HG03175 (cell line): ENCODE data around the gene OGDH.

Experiments used
- ATAC-seq: cut with Tn5 transposase; IDR thresholded peaks from one replicate; pipeline ENCODE4 v1.9.1; 2021; ENCODE audit warnings: mild to moderate bottlenecking, moderate library complexity; ENCODE audit not compliant: unreplicated experiment

OGDH gene

DNA sequence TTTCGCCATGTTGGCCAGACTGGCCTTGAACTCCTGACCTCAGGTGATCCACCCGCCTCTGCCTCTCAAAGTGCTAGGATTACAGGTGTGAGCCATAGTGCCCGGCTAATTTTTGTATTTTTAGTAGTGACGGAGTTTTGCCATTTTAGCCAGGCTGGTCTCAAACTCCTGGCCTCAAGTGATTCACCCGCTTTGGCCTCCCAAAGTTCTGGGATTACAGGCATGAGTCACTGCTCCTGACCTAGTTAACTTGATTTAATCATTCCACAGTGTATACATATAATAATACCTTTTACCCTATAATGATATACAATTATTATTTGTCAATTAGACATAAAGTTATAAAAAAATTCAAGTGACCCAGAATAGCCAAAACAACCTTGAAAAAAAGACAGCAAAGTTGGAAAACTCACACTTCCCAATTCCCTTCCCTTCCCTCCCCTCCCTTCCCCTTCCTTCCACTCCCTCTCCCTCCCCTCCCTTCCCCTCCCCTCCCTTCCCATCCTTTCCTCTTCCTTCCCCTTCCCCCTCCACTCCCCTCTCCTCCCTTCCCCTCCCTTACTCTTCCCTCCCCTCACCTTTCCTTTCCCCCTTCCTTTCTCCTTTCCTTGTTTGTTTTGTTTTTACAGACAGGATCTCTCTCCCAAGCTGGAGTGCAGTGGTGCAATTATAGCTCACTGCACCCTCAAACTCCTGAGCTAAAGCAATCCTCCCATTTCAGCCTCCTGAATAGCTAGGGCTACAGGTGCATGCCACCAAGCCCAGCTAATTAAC is 127.5 kb downstream of the OGDH start:
- no peak for ATAC-seq

DNA sequence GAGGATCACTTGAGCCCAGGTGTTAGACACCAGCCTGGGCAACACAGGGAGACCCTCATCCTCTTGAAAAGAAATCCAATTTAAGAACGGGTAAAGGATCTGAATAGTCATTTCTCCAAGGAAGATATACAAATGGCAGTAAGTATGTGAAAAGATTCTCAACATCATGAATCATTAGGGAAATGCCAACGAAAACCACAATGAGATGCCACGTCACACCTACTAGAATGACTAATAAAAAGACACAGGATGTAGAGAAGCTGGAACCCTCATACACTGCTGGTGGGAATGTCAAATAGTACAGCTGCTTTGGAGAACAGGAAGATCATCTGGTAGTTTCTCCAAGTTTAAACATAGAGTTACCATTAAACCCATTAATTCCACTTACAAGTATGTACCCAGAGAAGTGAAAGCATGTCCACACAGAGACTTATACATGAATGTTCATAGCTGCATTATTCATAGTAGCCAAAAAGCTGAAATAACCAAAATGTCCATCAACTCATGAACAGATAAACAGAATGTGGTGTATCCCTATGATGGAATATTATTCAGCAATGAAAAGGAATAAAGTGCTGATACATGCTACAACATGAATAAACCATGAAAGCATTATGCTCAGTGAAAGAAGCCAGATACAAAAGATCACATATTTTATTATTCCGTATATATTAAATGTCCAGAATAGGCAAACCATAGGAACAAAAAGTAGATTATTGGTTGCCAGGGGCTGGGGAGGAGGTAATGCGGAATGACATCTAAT is 129.2 kb downstream of the OGDH start:
- ATAC-seq: peak; percentile 67

DNA sequence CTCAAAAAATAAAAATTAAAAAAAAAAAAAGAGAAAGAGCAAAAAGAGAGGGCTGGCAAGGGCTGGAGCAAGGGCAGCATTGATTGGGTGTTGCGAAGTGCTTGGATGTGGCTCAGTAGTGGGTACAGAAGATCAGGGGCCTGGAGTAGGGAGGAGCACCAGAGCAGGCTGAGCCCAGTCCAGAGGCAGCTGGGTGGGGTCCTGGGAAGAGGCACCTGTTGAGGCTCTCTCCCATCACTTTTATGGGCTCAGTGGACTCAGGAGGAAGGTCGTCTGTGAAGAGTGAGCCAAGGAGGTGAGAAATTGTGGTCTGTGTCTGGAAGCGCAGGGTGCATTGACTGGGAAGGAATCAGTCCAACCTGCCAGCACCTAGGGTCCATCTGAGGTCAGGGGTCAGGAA is 130.5 kb downstream of the OGDH start:
- ATAC-seq: no peak

DNA sequence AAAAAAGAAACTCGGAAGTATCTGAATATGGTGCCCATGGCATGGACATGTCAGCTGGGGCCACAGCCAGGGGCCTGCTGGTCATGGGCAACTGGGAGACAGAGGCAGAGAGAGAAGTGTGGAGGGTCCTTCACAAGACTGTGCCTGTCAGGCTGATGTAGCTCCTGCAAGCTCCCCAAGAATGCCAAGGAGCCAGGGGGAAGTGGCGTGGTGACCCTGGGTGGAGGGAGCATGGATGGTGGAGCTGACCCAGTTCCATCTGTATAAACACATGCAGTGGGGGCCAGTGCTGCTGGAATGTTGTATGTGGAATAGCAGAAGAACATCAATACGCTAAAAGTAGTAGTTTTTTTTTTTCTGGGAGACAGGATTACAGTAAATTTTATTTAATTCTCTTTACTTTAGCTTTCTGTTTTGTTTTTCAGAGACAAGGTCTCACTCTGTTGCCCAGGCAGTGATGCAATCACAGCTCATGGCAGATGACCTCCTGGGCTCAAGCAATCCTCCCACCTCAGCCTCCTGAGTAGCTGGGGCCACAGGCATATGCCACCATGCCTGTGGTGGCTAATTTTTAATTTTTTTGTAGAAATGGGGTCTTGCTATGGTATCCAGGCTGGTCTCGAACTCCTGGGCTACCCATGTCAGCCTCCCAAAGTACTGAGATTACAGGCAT is 131.8 kb downstream of the OGDH start:
- ATAC-seq: no peak

DNA sequence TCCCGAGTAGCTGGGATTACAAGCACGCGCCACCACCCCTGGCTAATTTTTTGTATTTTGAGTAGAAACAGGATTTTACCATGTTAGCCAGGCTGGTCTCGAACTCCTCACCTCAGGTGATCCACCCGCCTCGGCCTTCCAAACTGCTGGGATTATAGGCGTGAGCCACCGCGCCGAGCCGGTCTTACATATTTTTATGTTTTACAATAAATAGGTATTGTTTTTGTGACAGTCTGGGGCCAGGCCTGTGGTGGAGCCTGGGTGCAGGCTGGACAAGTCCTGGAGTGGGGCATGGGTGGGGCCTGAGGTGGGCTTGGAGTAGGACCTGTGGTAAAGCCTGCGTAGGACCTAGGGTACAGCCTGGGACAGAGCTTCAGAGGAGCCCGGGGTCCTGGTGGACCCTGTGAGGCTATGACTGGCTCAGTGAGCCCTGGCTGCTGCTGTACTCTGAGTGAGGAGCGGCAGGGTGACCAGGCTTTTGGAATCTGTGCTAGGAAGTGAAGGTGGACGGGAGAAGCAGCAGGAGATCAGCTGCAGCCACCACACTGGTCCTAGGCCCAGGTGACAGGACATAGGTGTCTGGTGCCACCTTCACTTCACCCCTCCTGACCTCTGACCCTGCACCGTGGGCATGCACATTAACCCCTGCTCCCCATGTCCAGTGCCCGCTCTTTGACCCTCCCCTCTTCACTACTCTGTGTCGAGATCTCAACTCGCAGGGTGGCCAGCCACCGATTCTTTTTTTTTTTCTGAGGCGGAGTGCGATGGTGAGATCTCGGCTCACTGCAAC is 132.6 kb downstream of the OGDH start:
- ATAC-seq: no peak

DNA sequence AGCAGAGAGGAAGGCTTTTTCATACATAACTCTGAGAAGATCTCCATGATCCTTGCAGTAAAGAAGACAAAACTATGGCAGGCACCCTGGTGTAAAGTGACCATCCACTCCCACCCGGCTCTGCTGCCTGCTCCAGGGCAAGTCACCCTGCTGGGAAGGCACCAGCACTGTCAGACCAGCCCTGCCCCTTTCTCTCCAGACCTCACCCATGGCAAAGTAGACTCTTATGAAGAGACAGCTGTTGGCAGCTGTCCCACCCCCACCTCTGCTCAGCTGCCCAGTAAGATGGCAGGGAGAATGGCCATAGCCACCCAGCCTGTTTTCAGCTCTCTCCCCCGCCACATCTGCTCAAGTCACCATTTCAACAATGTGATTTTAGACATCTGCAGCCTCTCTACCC is 133.6 kb downstream of the OGDH start:
- no peak for ATAC-seq

DNA sequence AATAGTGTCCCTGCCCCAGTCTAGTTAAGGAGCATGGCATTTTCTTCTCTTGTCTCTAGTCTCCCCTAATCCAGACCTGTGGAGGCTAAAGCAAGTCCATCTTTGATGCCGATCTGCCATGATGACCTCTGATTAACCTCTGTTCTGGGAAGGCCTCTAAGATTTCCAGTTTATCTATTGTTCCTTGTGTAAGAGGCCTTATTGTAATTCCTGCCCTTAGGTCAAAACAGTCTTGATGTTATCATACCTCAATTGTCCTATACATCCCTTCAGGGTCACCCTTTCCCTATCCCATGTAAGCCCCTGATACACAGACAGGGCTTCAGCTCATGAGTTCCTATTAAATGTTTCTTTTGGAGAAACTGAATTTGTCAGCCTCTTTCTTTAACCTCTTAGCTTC is 137.3 kb downstream of the OGDH start:
- no peak for ATAC-seq

DNA sequence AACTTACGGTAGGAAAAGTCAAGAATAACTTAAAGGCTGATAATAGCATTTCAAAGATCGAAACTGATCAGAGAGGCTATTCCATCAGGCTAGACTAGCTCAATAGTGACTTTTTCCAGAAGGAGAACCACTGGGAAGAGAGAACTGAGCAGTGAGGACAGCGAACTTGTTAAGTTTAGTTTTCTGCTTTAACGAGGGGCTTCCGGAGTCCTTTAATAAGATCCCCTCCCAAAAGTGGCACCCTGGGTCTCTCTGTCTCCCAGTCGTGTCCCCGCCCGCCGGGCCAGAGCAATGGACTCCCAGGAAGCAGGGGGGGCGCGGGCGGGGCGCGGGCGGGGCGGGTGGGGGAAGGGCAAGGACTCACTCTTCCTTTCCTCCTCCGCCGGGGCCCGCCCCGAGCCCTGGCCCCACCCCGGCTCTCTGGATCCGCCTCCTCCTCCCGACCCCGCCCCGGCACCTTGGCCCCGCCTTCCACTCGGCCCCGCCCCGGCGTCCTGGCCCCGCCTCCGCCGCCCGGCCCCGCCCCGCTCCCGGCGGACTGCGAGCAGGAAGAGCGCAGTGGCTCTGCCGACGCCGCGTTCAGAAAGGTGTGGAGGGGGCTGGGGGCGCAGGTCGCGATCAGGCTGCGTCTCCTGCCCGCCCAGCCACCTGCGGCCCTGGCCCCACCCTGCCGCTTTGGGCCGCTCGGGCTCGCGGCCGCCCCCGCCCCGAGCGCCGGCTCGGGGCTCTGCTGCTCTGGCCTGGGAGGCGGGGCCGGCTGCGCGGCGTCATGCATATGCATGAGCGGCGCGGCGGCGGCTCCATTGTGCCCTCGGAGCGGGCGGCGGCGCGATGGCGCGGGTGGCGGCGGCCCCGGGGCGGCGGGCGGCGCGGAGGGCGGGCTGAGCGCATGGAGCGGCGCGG is 141.9 kb downstream of the OGDH start, which contains the start of gene ZMIZ2:
TSS of gene ZMIZ2 (plus strand) at position 803 of the 903 bp plus-strand sequence. CDS start 7,403 bp downstream, outside the sequence.
- peak; percentile 80 for ATAC-seq

DNA sequence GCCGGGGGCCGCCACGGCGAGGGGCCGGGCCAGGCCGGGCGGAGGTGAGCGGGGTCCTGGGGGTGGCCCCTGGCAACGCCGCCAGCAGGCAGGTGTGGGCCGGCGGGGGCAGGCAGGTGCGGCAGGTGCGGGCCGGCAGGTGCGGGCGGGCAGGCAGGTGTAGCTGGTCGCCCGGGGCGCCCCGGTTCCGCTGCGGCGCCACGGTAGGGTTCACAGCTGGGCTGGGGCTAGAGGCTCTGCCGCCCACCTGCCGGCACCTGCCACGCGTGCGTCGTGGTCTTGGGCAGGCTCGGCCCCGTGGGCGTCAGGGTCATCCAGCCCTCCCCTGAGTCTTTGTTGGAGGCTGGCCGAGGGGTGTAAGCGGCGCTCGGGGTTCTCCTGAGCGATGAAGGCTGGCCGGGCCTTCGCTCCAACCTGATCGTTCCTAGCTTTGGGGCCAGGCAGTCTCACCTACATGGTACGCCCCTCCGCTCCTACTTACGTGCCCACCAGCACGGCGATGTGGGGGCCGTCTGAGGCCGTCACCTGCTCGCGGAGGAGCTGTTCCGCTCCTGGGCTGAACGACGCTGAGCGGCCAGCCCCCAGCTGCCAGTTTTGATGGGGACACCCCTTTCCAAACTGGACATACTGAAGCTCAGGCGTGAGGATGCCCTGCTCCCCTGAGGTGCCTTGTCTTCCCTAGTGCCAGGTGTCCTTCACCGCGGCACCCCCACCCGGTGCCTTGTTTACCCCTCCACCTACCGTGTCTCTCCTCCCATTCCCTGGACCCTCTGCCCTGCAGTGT is 142.7 kb downstream of the OGDH start:
- ATAC-seq: peak; percentile 25

DNA sequence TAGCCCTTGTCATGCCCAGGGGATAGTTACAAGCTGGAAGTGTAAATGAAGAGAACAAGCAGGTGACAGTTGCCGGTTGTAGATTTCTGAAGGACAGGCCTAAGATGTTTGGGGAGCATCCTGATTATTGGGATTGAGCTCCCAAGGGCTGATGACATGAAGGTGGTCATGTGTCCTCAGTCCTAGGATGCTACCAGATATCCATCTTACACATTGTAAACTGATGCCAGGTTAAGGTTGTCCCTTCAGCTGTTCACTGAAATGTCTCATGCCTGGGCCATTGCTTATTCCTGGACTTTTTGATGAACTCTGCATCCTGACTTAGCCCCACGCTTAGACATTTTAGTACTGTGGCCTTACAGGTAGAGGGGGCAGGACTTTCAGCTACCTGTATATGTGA is 143.6 kb downstream of the OGDH start:
- no peak for ATAC-seq

DNA sequence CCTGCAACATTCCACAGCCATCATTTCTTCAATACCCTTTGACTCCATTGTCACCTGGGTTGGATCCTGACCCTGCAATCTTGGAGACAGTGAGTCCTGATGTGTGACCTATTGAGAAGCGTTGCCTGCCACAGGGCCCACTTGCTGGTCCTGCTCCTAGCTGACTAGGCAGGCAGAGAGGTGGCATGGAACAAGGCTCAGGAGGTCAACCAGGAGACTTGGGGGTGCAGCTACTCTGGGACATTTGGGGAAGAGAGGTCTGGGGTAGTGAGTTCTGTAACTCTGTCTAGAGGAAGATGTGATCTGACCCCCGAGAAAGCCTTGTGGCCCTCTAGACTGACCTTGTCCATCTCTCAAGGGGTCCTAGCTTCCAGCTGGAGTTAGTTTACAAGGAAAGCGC is 144.0 kb downstream of the OGDH start:
- ATAC-seq: no peak

DNA sequence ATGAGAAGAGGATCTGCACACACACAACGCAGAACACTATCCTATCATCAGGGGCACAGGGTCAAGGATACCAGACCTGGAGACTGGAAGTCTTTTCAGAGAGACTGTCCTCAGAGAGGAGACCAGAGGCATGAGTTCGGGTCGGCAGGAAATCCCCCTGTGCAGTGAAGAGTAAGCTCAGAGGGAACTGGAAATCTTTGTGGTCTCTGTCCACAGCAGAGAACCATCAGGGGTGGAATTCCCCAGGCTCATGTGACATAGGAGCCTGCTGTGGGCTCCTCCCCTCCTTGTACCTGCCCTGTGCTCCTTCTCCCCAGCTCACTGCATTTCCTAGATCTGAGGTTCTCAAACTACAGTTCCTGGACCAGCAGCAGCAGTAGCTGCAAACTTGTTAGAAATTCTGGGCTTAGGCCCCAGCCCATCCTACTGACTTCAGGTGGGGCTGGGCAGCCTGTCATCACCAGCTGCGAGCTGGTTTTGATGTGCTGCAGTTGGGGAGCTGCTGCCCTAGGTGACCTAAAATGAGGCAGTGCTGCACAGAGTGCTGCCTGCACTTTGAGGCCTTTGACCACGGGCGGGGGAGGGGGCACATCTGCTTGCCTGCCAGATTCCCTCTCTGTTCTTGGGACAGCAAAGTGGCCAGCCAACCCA is 144.6 kb downstream of the OGDH start:
- ATAC-seq: peak; percentile 38

DNA sequence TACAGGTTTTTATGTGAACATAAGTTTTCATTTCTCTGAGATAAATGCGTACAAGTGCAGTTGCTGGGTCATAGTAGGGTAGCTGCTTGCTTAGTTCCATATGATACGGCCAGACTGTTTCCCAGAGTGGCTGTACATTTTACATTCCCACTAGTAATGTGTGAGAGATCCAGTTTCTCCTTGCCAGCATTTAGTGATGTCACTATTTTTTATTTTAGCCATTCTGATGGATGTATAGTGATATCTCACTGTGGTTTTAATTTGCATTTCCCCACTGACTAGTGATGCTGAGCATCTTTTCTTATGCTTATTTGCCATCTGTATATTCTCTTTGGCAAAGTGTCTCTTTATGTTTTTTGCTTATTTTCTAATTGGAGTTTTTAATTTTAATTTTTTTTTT is 146.4 kb downstream of the OGDH start:
- ATAC-seq: no peak

DNA sequence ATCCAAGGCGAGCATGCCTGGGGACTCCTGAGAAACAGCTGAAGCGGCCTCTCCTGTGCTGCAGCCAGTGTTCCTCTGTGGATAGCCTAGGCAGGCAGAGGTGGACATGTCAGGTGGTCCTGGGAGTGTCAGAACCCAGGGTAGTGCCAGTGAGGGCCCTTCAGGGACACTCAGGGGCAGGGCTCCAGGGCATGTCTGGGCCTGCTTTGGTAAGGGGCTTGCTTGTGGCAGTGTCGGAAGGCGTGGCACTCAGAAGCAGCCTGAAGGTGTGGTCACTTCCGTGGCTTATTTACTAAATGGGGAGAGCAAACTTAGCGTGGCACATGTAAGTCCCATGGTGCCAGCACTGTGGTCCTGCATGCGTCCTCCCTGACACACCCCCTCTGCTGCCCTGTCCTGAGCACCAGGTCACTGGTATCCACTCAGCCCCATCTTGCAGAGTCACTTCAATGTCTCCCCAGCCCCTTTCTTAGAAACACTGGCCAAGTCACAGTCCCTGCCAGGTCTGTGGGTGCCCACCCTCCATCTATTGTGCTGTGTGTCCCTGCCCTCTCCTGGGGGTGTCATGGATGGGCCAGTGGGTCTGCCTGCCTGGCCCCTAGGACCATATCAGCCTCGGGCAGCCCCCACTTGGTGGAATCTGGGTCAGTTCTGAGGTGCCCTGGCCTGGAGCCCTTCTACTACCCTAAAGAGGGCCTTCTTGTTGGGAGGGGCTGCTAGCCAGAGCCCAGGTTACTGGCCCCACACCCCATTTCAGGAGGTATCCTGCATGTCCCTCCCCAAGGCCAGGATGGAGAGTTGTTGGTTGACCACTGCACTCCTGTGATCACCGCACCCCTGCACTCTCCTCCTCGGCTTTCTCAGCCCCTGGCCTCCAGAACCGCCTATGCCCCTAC is 148.6 kb downstream of the OGDH start:
- no peak for ATAC-seq

DNA sequence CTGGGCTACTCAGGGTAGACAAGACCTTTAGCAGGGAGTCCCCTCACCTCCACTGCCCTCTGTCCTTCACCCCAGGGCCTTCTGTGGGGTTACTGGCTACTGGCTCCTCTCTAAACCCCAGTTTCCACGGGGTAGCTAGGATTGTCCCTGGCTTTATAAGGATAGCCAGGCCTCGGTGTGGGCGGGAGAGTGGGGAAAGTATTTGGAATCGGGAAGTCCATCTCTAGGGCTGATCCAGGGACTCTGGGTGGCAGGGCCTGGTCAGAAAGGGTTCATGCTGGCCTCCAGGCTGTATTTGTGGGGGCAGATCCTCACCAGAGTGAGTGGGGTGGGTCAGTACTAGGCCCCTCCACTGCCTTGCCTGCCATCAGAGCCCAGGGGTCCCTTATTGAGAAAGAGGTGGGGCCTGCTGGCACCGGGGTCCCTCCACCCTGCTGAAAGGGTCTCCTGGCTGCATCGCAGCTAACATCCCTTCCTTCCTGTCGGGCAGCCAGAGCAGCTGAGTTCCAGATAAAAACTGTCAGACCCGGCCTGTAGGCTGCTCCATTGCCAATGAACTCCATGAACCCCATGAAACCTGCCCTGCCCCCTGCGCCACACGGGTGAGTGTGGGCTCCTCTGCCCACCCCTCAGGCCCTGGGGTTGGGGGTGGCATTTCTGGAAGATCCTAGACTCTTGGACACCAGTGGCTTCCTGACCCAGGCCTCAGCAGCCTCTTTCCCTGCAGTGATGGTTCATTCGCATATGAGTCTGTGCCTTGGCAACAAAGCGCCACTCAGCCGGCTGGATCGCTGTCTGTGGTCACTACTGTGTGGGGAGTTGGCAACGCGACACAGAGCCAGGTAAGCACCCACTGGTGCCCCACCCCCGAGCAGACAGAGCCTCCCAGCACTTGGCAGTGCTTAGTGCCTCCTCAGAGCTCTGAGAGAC is 149.5 kb downstream of the OGDH start:
- no peak for ATAC-seq

DNA sequence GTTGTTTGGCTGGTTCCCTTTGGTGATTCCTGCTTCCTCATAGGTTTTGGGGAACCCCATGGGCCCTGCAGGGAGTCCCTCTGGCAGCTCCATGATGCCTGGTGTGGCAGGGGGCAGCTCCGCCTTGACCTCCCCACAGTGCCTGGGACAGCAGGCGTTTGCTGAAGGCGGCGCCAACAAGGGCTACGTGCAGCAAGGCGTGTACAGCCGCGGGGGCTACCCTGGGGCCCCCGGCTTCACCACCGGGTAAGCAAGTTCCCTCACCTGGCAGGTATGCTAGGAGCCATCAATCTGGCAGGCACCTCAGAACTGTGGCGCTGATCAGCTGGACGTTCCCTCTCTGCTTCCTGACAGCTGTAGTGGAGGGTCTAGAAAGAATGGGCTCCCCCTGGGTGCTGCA is 150.5 kb downstream of the OGDH start:
- ATAC-seq: no peak

DNA sequence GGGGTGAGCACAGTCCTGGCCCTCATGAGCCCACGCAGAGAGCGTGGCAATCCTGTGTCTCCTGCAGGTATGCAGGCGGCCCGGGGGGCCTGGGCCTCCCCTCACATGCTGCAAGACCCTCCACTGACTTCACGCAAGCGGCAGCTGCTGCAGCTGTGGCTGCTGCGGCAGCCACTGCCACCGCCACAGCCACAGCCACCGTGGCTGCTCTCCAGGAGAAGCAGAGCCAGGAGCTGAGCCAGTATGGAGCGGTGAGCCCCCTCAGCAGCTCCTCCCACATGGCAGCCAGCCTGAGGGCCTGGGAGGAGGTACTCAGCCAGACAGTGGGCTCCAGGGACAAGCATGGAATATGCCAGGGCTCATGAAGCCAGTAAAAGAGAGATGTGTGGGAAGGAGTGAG is 150.9 kb downstream of the OGDH start:
- ATAC-seq: no peak
